B cell (primary cell): ENCODE results near the gene DNAJB8.

Experiments used
- EZH2 ChIP-seq: IDR thresholded peaks from 2 replicates; pipeline ENCODE4 v1.6.1; 2012; ENCODE audit warnings: borderline replicate concordance, low read depth, mild to moderate bottlenecking, moderate library complexity, low read length; ENCODE audit not compliant: insufficient read depth, poor library complexity, severe bottlenecking
- TF ChIP-seq, protein P1 (sequence below): fragments of 200-600 bp; IDR thresholded peaks from one replicate; pipeline ENCODE4 v1.8.0; 2022; ENCODE audit warnings: antibody characterized with exemption, mild to moderate bottlenecking

DNA sequence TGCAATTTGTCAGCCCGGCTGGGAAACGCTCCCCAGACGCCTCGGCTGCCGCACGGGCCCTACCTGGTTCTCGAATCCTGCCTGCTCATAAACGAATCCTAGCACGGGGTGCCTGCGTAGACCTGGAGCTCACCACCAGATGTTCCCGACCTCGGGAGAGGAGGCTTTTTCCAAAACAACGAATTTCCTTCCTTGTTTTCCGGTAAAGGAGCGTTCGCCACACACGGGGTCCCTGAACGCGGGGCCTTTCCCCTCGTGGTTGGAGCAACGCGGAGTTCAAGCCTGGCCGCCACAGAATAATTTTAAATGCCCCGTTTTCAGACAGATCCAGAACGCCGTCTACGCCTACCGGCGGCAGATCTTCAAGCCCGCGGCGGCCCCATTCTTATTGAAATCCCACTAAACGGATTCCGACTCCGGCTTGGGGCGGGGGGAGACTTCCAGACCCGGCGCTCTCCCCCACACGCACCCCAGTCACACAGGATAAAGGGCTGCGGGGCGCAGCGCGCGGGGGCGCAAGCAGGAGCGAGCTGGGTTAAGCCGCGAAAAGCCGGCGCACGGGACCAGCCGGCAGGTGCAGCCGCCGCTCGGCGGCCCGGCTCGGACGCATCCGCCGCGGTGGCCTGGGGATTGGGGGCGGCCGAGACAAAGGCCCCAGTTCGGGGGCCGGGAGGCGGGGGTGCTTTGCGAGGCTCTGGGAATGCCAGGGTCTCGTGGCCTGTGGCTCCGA lies 25.4 kb upstream of the DNAJB8 start:
- TF ChIP-seq, protein P1, sequence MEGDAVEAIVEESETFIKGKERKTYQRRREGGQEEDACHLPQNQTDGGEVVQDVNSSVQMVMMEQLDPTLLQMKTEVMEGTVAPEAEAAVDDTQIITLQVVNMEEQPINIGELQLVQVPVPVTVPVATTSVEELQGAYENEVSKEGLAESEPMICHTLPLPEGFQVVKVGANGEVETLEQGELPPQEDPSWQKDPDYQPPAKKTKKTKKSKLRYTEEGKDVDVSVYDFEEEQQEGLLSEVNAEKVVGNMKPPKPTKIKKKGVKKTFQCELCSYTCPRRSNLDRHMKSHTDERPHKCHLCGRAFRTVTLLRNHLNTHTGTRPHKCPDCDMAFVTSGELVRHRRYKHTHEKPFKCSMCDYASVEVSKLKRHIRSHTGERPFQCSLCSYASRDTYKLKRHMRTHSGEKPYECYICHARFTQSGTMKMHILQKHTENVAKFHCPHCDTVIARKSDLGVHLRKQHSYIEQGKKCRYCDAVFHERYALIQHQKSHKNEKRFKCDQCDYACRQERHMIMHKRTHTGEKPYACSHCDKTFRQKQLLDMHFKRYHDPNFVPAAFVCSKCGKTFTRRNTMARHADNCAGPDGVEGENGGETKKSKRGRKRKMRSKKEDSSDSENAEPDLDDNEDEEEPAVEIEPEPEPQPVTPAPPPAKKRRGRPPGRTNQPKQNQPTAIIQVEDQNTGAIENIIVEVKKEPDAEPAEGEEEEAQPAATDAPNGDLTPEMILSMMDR: no peak
- TF ChIP-seq EZH2: peak; percentile 87
